Body of pancreas (tissue), 4 donors: ENCODE results near the gene ZBTB20. TPM values are rescaled to one million over a fixed set of nuclear protein-coding genes. Genes with fewer than 3 reads are reported as not detected.

Source experiments
- ATAC-seq: fragments of 150-250 bp; one replicate; pipeline ENCODE4 v1.9.1; 2016
- DNase-seq, 4 donors: peaks; one replicate each; pipeline ENCODE4 v3.0.0-alpha.2; 2019
- H3K27ac ChIP-seq, 4 donors: fragments of 200-600 bp; sonication (generic); 1 replicate in 3 of 4; 2 replicates in 1 of 4; pipeline versions ENCODE4 v1.5.1 to v1.6.1; 2016 to 2019; ENCODE audit warnings: mild to moderate bottlenecking in 1 of 4, mixed read lengths in 1 of 4, moderate library complexity in 1 of 4
- H3K27me3 ChIP-seq, 2 donors: fragments of 200-600 bp; sonication (generic); one replicate each; pipeline ENCODE4 v1.6.0; 2016; ENCODE audit warnings: mild to moderate bottlenecking in 1 of 2
- H3K36me3 ChIP-seq, 2 donors: fragments of 200-600 bp; sonication (generic); replicated peaks in 1 of 2; 2 replicates each; pipeline ENCODE4 v1.5.1; 2016; ENCODE audit warnings: low read depth in 2 of 2; ENCODE audit not compliant: insufficient read depth in 1 of 2
- H3K4me1 ChIP-seq: fragments of 200-600 bp; sonication (generic); one replicate; pipeline ENCODE4 v1.6.0; 2016
- H3K4me3 ChIP-seq, 2 donors: fragments of 200-600 bp; sonication (generic); 1 replicate in 1 of 2; 2 replicates in 1 of 2; pipeline ENCODE4 v1.5.1; 2016 to 2019
- H3K9me3 ChIP-seq, 3 donors: fragments of 200-600 bp; sonication (generic); 1 replicate in 2 of 3; 2 replicates in 1 of 3; pipeline ENCODE4 v1.5.1; 2016
- POLR2A ChIP-seq, 3 donors: fragments of 450-650 bp; IDR thresholded peaks; one replicate each; pipeline ENCODE4 v1.6.1; 2016; ENCODE audit warnings: antibody characterized with exemption in 3 of 3, mild to moderate bottlenecking in 2 of 3
- WGBS, 2 donors: methylation state at CpG; one replicate each; pipeline ENCODE4 v1.1.5; 2017; 5-methylcytosine and 5-hydroxymethylcytosine counted together
- intact Hi-C: fragments of 100-400 bp; cut with DNase I; formaldehyde crosslinking; loops from one replicate; pipeline ENCODE4 v1.15.1; 2023
- total RNA-seq, 2 donors: library from RNA; depleted of rRNA; stranded (reverse); fragments of >200 nt; gene quantifications; one replicate each; pipeline ENCODE4 v1.1.0, GENCODE V29; 2016
- TF ChIP-seq, protein P1 (sequence below), 7 experiments: fragments of 450-650 bp in 4 of 7; fragments of 200-600 bp in 3 of 7; sonication (generic) in 3 of 7; IDR thresholded peaks; one replicate each; pipeline ENCODE4 v1.5.1; 2016 to 2019; ENCODE audit warnings: antibody characterized with exemption in 7 of 7

The ZBTB20 gene
- total RNA-seq, 2 donors from 2014 or later: 48.3 to 77.1 TPM

DNA sequence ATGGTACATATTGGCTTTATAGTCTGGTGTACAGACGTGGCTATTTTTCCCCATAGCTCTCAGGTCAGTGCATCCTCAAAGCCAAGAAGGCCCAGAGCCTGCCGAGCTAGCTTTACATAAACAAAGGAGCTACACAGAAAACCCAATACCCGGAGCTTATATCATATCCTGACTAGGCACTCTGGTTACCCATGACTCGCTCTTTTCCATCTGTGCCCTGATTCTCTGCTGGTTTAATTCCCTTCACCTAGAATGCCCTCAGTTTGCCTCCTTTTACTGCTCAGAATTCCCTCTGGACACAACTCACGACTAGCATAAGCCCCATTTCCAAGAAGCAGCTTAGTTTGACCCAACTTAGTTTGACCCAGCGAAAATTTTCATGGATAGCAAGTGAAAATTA is 742.5 kb downstream of the ZBTB20 start:
- no peak for DNase-seq
- Histone ChIP-seq H3K36me3 (no peaks in the 10 kb centered on the region), H3K4me1 (peaks cover 9% of the 10 kb centered on the region), H3K27me3 (no peaks in the 10 kb centered on the region), H3K9me3 (no peaks in the 10 kb centered on the region), H3K27ac (no peak overlapping the region), H3K4me3 (no peak overlapping the region)
- 84 to 89% methylated on average over 6 of the region's 6 CpGs for WGBS, 2 donors
- TF ChIP-seq, protein P1, sequence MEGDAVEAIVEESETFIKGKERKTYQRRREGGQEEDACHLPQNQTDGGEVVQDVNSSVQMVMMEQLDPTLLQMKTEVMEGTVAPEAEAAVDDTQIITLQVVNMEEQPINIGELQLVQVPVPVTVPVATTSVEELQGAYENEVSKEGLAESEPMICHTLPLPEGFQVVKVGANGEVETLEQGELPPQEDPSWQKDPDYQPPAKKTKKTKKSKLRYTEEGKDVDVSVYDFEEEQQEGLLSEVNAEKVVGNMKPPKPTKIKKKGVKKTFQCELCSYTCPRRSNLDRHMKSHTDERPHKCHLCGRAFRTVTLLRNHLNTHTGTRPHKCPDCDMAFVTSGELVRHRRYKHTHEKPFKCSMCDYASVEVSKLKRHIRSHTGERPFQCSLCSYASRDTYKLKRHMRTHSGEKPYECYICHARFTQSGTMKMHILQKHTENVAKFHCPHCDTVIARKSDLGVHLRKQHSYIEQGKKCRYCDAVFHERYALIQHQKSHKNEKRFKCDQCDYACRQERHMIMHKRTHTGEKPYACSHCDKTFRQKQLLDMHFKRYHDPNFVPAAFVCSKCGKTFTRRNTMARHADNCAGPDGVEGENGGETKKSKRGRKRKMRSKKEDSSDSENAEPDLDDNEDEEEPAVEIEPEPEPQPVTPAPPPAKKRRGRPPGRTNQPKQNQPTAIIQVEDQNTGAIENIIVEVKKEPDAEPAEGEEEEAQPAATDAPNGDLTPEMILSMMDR (IDR thresholded peaks at IDR 0.05): no peak
- TF ChIP-seq POLR2A (IDR thresholded peaks at IDR 0.05): no peak
- intact Hi-C loops: no loop called here
- no peak for ATAC-seq

DNA sequence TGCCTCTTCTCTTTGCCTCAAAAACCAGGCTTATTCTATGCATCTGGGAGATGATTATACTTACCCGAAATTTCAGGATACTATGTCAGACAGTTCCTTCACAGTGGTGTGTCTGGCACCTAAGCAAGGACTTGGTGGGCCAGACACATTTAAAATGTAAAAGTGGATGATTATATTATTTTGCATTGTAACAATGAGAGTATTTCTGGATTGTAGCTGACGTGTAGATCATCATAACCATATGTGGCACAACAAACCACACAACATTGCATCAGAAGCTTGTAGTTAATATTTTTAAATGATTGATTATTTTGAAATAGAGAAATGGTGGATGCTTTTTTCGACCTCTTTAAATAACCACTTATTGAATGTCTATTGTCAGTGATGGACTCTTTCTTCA is 744.2 kb downstream of the ZBTB20 start:
- TF ChIP-seq, protein P1 (IDR thresholded peaks at IDR 0.05): no peak
- no peak for TF ChIP-seq POLR2A (IDR thresholded peaks at IDR 0.05)
- no peaks in the 10 kb centered on the region for H3K27me3 ChIP-seq
- ATAC-seq (no peak), DNase-seq (no peak)
- no peaks in the 10 kb centered on the region for H3K9me3 ChIP-seq
- peaks cover 4% of the 10 kb centered on the region for H3K4me1 ChIP-seq
- intact Hi-C loops: no loop called here
- H3K27ac ChIP-seq: no peak overlapping the region
- no peak overlapping the region for H3K4me3 ChIP-seq
- H3K36me3 ChIP-seq: no peaks in the 10 kb centered on the region
- 87 to 92% methylated on average over 3 of the region's 3 CpGs for WGBS, 2 donors

DNA sequence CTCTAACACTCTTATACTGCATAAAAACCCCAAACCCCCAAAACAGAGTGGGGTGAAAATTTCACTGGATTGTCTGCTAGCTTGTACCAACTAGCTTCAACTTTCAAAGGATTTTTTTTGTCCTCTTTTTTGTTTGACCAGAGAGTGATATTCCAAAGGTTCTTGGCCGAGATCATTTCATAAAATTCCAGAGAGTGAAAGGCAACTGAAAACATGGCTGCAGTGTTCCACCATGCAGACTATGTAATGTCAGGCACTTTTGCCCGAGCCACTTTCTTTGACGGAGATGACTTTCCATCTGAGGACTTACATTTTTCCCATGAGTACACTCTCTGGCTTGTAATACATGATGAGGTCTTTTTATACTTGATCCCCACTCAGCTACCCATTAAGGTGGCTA is 745.7 kb downstream of the ZBTB20 start:
- peaks cover 4% of the 10 kb centered on the region for H3K4me1 ChIP-seq
- TF ChIP-seq POLR2A (IDR thresholded peaks at IDR 0.05): no peak
- TF ChIP-seq, protein P1 (IDR thresholded peaks at IDR 0.05): no peak
- H3K27me3 ChIP-seq: no peaks in the 10 kb centered on the region
- H3K9me3 ChIP-seq: no peaks in the 10 kb centered on the region
- WGBS, 2 donors: 79 to 84% methylated on average over 3 of the region's 3 CpGs
- DNase-seq (no peak), ATAC-seq (no peak)
- no peaks in the 10 kb centered on the region for H3K36me3 ChIP-seq
- intact Hi-C loops: no loop called here
- peak overlapping the region; percentile 52 to 76 (median 70) for H3K27ac ChIP-seq
- H3K4me3 ChIP-seq: no peak overlapping the region

DNA sequence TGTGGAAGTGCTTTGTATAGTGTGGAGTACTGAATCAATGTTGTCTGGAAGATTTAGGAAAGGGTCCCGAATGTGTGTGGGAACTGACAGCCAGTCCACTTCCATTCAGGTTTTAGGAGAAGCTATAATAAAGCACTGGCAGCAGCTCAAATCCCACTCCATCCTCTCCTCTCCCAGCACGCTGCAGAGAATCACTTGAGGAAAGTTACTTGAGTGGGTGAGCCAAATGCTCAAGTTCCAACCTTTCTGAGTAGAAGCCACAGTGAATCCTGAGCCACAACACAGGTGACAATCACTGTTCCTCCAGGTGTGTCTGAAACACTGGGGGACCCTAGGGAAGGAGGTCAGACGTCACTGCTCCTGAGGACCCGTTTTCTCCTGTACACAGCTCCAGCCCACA is 746.7 kb downstream of the ZBTB20 start:
- peak overlapping the region; percentile 52 to 76 (median 70) for H3K27ac ChIP-seq
- no peak overlapping the region for H3K4me3 ChIP-seq

DNA sequence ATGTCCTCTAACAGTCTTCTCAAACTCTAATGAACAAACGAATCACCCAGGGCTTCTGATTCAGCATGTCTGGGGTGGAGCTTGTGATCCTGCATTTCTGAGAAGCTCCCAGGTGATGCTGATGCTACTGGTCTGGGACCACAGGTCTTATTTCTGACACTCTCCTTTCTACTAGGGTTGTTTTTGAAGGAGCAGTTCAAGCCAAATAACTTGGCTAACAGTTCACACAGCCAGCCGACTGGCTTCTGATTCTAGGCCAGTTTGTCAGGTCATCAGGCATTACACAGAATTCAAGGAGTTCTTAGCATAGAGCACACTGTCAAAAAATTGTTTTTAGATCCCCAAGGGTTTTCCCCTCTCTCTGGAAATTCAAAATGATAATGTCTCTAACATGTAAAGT is 752.5 kb downstream of the ZBTB20 start:
- no peak for TF ChIP-seq POLR2A (IDR thresholded peaks at IDR 0.05)
- TF ChIP-seq, protein P1 (IDR thresholded peaks at IDR 0.05): no peak
- H3K27me3 ChIP-seq: no peaks in the 10 kb centered on the region
- intact Hi-C loops: no loop called here
- H3K4me3 ChIP-seq: no peak overlapping the region
- H3K9me3 ChIP-seq: no peaks in the 10 kb centered on the region
- ATAC-seq (no peak), DNase-seq (no peak)
- no peak overlapping the region for H3K27ac ChIP-seq
- H3K36me3 ChIP-seq: no peaks in the 10 kb centered on the region
- no peaks in the 10 kb centered on the region for H3K4me1 ChIP-seq
- 53 to 55% methylated on average over 2 of the region's 2 CpGs for WGBS, 2 donors

More for the DNA sequence above, 746.7 kb downstream of the ZBTB20 start:
- intact Hi-C loops: no loop called here
- Histone ChIP-seq H3K36me3 (no peaks in the 10 kb centered on the region), H3K9me3 (no peaks in the 10 kb centered on the region), H3K4me1 (peaks cover 4% of the 10 kb centered on the region), H3K27me3 (no peaks in the 10 kb centered on the region)
- TF ChIP-seq POLR2A (IDR thresholded peaks at IDR 0.05): no peak
- TF ChIP-seq, protein P1 (IDR thresholded peaks at IDR 0.05): no peak
- WGBS, 2 donors: 50 to 66% methylated on average over 2 to 4 of the region's 4 CpGs
- no peak for DNase-seq
- peak; percentile 25 for ATAC-seq
